ENCODE measurements around the gene CCM2.

The CCM2 gene

GRCh38 chr7:45036796-45037195 is 36.8 kb downstream of the CCM2 start:
- Histone ChIP-seq H3K36me3 (ENCODE audit: control insufficient read depth, insufficient read depth, low read length) (peaks cover 15% of the 10 kb centered on the region), H3K4me3 (ENCODE audit: low read depth, low read length) (no peak overlapping the region), H3K4me1 (ENCODE audit: control insufficient read depth, insufficient read depth, low read length) (peaks cover 12% of the 10 kb centered on the region), H3K9me3 (ENCODE audit: control insufficient read depth, insufficient read depth, low read depth, low read length) (no peaks in the 10 kb centered on the region), H3K9ac (ENCODE audit: low read length) (no peak overlapping the region), H3K27ac (ENCODE audit: low read depth, low read length) (no peak overlapping the region), H3K27me3 (ENCODE audit: control insufficient read depth, insufficient read depth, low read length) (no peaks in the 10 kb centered on the region)

DNA sequence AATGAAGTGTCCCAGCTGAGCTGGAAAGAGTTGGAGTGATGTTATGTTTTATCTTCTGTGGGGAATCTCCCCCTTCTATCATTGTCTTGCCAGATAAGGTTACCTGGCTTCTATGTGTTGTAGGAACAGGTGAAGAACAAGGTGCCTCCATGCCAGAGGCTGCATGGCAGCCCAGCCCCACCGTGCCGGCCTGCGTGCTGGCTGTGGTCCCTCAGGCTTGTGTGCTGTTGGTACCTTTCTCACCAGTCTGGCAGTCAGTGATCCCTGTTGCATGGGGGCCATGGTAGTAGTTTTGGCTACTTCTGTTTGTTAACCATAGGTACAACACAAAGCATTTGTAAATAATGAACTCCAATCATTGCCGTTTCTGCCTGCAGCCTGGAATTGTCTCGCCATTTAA is 37.9 kb downstream of the CCM2 start:
- H3K27ac ChIP-seq (ENCODE audit: low read depth, low read length) = no peak overlapping the region
- no peaks in the 10 kb centered on the region for H3K27me3 ChIP-seq (ENCODE audit: control insufficient read depth, insufficient read depth, low read length)
- peaks cover 15% of the 10 kb centered on the region for H3K36me3 ChIP-seq (ENCODE audit: control insufficient read depth, insufficient read depth, low read length)
- no peaks in the 10 kb centered on the region for H3K9me3 ChIP-seq (ENCODE audit: control insufficient read depth, insufficient read depth, low read depth, low read length)
- peaks cover 12% of the 10 kb centered on the region for H3K4me1 ChIP-seq (ENCODE audit: control insufficient read depth, insufficient read depth, low read length)
- no peak overlapping the region for H3K4me3 ChIP-seq (ENCODE audit: low read depth, low read length)
- H3K9ac ChIP-seq (ENCODE audit: low read length) = no peak overlapping the region

DNA sequence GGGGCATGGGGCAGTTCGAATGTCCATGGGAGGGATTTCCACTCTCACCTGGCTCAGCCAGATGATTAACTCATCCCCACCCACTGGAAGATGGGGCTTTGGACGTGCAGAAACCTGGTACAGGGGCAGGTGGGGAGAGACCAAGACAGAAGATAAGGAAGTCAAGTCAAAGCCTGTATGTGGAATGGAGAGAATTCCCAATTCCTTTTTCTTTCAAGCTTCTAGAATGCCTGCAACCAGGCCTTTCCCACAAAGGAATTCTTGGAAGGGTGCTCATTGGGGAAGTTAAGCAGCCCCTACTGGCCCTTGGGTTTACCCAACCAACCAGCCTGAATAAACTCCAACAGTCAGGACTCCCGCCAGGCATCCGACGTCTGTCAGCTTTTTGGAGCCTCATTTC is 39.1 kb downstream of the CCM2 start:
- Histone ChIP-seq H3K9me3 (ENCODE audit: control insufficient read depth, insufficient read depth, low read depth, low read length) (no peaks in the 10 kb centered on the region), H3K27me3 (ENCODE audit: control insufficient read depth, insufficient read depth, low read length) (no peaks in the 10 kb centered on the region), H3K36me3 (ENCODE audit: control insufficient read depth, insufficient read depth, low read length) (peaks cover 15% of the 10 kb centered on the region), H3K9ac (ENCODE audit: low read length) (no peak overlapping the region), H3K4me1 (ENCODE audit: control insufficient read depth, insufficient read depth, low read length) (peaks cover 12% of the 10 kb centered on the region), H3K4me3 (ENCODE audit: low read depth, low read length) (no peak overlapping the region), H3K27ac (ENCODE audit: low read depth, low read length) (no peak overlapping the region)

- Histone ChIP-seq H3K4me3 (ENCODE audit: low read depth, low read length) (no peak overlapping the region), H3K9ac (ENCODE audit: low read length) (no peak overlapping the region), H3K4me1 (ENCODE audit: control insufficient read depth, insufficient read depth, low read length) (no peaks in the 10 kb centered on the region), H3K27ac (ENCODE audit: low read depth, low read length) (no peak overlapping the region), H3K36me3 (ENCODE audit: control insufficient read depth, insufficient read depth, low read length) (peaks cover 12% of the 10 kb centered on the region), H3K9me3 (ENCODE audit: control insufficient read depth, insufficient read depth, low read depth, low read length) (no peaks in the 10 kb centered on the region), H3K27me3 (ENCODE audit: control insufficient read depth, insufficient read depth, low read length) (no peaks in the 10 kb centered on the region)
Observed at GRCh38 chr7:45044338-45044737, 44.3 kb downstream of the CCM2 start.

DNA sequence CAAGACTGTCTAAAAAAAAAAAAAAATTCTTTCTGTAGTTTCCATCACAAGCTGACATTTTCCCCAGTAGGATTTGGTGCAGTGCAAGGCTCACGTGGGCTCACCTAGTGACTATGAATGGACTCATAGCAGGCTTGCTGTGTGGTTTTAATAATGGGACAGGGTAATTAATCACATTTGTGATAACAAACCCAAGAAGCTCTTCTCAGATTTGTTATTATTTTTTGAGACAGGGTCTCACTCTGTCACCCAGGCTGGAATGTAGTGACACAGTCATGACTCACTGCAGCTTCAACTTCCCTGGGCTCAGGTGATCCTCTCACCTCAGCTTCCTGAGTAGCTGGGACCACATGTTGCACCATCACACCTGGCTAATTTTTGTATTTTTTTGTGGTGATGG is 48.7 kb downstream of the CCM2 start:
- peaks cover 16% of the 10 kb centered on the region for H3K36me3 ChIP-seq (ENCODE audit: control insufficient read depth, insufficient read depth, low read length)
- H3K4me1 ChIP-seq (ENCODE audit: control insufficient read depth, insufficient read depth, low read length) = no peaks in the 10 kb centered on the region; the same call in 1 of the 2 replicates
- H3K9ac ChIP-seq (ENCODE audit: low read length) = no peak overlapping the region
- no peak overlapping the region for H3K4me3 ChIP-seq (ENCODE audit: low read depth, low read length)
- no peak overlapping the region for H3K27ac ChIP-seq (ENCODE audit: low read depth, low read length)
- no peaks in the 10 kb centered on the region for H3K27me3 ChIP-seq (ENCODE audit: control insufficient read depth, insufficient read depth, low read length)
- H3K9me3 ChIP-seq (ENCODE audit: control insufficient read depth, insufficient read depth, low read depth, low read length) = no peaks in the 10 kb centered on the region

DNA sequence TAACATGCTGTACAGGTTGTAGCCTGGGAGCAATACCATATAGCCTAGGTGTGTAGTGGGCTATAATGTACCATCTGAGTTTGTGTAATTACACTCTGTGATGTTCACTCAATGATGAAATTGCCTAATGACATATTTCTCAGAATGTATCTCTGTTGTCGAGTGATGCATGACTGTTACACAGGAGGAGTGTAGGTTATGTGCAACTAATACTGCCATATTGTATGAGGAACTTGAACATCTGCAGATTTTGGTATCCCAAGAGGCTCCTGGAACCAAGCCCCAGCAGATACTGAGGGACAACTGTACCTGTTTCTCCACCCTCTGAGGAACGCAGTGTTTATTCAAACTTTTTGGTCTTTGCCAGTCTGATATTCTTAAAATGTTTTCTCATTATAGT is 50.2 kb downstream of the CCM2 start:
- Histone ChIP-seq H3K4me1 (ENCODE audit: control insufficient read depth, insufficient read depth, low read length) (no peaks in the 10 kb centered on the region; the same call in 1 of the 2 replicates), H3K9ac (ENCODE audit: low read length) (no peak overlapping the region), H3K4me3 (ENCODE audit: low read depth, low read length) (no peak overlapping the region), H3K36me3 (ENCODE audit: control insufficient read depth, insufficient read depth, low read length) (peaks cover 16% of the 10 kb centered on the region), H3K27me3 (ENCODE audit: control insufficient read depth, insufficient read depth, low read length) (no peaks in the 10 kb centered on the region), H3K9me3 (ENCODE audit: control insufficient read depth, insufficient read depth, low read depth, low read length) (no peaks in the 10 kb centered on the region), H3K27ac (ENCODE audit: low read depth, low read length) (no peak overlapping the region)

- H3K4me3 ChIP-seq (ENCODE audit: low read depth, low read length) = no peak overlapping the region
- no peaks in the 10 kb centered on the region; the same call in 1 of the 2 replicates for H3K4me1 ChIP-seq (ENCODE audit: control insufficient read depth, insufficient read depth, low read length)
- H3K9ac ChIP-seq (ENCODE audit: low read length) = no peak overlapping the region
- peaks cover 12% of the 10 kb centered on the region for H3K36me3 ChIP-seq (ENCODE audit: control insufficient read depth, insufficient read depth, low read length)
- no peak overlapping the region for H3K27ac ChIP-seq (ENCODE audit: low read depth, low read length)
- no peaks in the 10 kb centered on the region for H3K27me3 ChIP-seq (ENCODE audit: control insufficient read depth, insufficient read depth, low read length)
- H3K9me3 ChIP-seq (ENCODE audit: control insufficient read depth, insufficient read depth, low read depth, low read length) = no peaks in the 10 kb centered on the region; the same call in 1 of the 2 replicates
Observed at GRCh38 chr7:45052011-45052410, 52.0 kb downstream of the CCM2 start.

DNA sequence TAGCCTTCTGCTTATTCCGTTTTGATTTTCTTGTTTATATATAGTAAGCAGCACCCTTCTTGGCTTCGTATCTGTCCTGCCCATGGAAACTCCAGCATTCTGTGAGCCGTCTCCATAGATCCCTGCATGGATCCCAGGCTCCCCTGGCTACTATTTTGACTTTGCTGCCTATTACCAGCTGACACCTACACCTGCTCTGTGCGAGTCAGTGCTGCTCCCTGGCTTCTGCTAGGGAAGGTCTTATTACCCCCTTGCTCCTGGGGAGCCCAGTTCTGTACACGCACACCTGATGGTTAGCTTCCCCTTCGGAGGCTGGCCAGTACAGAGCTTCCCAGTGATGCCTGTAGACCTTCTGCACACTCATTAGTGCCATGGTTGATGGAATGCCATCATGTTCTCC is 53.4 kb downstream of the CCM2 start:
- Histone ChIP-seq H3K4me1 (ENCODE audit: control insufficient read depth, insufficient read depth, low read length) (no peaks in the 10 kb centered on the region; the same call in 1 of the 2 replicates), H3K9me3 (ENCODE audit: control insufficient read depth, insufficient read depth, low read depth, low read length) (no peaks in the 10 kb centered on the region; the same call in 1 of the 2 replicates), H3K36me3 (ENCODE audit: control insufficient read depth, insufficient read depth, low read length) (peaks cover 10% of the 10 kb centered on the region), H3K4me3 (ENCODE audit: low read depth, low read length) (no peak overlapping the region), H3K27ac (ENCODE audit: low read depth, low read length) (no peak overlapping the region), H3K9ac (ENCODE audit: low read length) (no peak overlapping the region), H3K27me3 (ENCODE audit: control insufficient read depth, insufficient read depth, low read length) (no peaks in the 10 kb centered on the region)

DNA sequence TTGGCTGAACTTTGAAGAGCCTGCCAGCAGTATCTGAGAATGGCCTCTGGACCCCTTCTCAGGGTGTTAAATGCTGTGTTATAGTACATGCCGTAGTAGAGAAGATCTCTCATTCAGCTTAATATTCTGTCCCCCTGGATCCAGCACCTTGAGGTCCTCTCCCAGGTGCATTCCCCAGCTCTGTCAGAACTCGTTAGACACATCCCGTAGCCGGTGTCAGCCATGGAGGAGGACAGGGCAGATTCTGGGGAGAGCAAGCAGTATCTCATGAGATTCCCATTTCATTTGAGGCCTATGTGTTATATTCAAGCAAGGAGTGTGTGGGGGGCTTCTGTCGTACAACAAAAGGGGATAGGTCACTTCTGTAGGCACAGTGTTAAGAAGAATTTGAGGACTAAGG is 53.9 kb downstream of the CCM2 start:
- H3K36me3 ChIP-seq (ENCODE audit: control insufficient read depth, insufficient read depth, low read length) = peaks cover 10% of the 10 kb centered on the region

GRCh38 chr7:45054442-45054841 is 54.4 kb downstream of the CCM2 start:
- no peaks in the 10 kb centered on the region; the same call in 1 of the 2 replicates for H3K4me1 ChIP-seq (ENCODE audit: control insufficient read depth, insufficient read depth, low read length)
- H3K9ac ChIP-seq (ENCODE audit: low read length) = no peak overlapping the region
- H3K9me3 ChIP-seq (ENCODE audit: control insufficient read depth, insufficient read depth, low read depth, low read length) = no peaks in the 10 kb centered on the region; the same call in 1 of the 2 replicates
- H3K36me3 ChIP-seq (ENCODE audit: control insufficient read depth, insufficient read depth, low read length) = peaks cover 10% of the 10 kb centered on the region
- H3K27me3 ChIP-seq (ENCODE audit: control insufficient read depth, insufficient read depth, low read length) = no peaks in the 10 kb centered on the region
- no peak overlapping the region for H3K27ac ChIP-seq (ENCODE audit: low read depth, low read length)
- no peak overlapping the region for H3K4me3 ChIP-seq (ENCODE audit: low read depth, low read length)

More for the DNA sequence above, 53.9 kb downstream of the CCM2 start:
- Histone ChIP-seq H3K27ac (ENCODE audit: low read depth, low read length) (no peak overlapping the region), H3K4me1 (ENCODE audit: control insufficient read depth, insufficient read depth, low read length) (no peaks in the 10 kb centered on the region; the same call in 1 of the 2 replicates), H3K9me3 (ENCODE audit: control insufficient read depth, insufficient read depth, low read depth, low read length) (no peaks in the 10 kb centered on the region; the same call in 1 of the 2 replicates), H3K4me3 (ENCODE audit: low read depth, low read length) (no peak overlapping the region), H3K27me3 (ENCODE audit: control insufficient read depth, insufficient read depth, low read length) (no peaks in the 10 kb centered on the region), H3K9ac (ENCODE audit: low read length) (no peak overlapping the region)

GRCh38 chr7:45055016-45055415 is 55.0 kb downstream of the CCM2 start:
- Histone ChIP-seq H3K4me1 (ENCODE audit: control insufficient read depth, insufficient read depth, low read length) (no peaks in the 10 kb centered on the region; the same call in 1 of the 2 replicates), H3K36me3 (ENCODE audit: control insufficient read depth, insufficient read depth, low read length) (peaks cover 8% of the 10 kb centered on the region), H3K9ac (ENCODE audit: low read length) (no peak overlapping the region), H3K27me3 (ENCODE audit: control insufficient read depth, insufficient read depth, low read length) (no peaks in the 10 kb centered on the region), H3K9me3 (ENCODE audit: control insufficient read depth, insufficient read depth, low read depth, low read length) (no peaks in the 10 kb centered on the region; the same call in 1 of the 2 replicates), H3K27ac (ENCODE audit: low read depth, low read length) (no peak overlapping the region), H3K4me3 (ENCODE audit: low read depth, low read length) (no peak overlapping the region)
